ENCODE measurements around the gene PPP1R16B. TPM values are rescaled to one million over a fixed set of nuclear protein-coding genes. Genes with fewer than 3 reads are reported as not detected.

PPP1R16B gene
- polyA plus RNA-seq, 1 donor from 2014 or later: 1.9 TPM

DNA sequence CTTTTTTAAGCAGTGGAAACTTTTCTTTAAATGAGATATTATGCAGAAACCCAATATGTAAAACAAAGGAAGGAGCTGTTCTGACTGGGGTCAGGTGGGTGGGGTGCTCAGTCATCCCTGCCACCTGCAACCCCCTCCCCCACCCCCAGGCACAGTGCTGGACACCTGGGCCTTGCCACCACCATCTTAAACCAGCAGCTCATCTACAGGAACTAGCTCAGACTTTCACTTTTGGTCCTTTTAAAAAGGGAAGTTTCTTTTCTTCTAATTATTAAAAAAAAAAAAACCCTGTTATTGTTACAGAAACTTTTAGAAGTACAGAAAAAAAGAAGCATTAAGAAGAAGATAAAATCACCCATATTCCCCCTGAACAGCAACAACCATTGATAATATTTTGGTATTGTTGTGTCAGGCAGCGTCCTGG is 37.1 kb downstream of the PPP1R16B start:
- H3F3A ChIP-seq (ENCODE audit: insufficient read depth, low read length, poor library complexity, severe bottlenecking): no peaks in the 10 kb centered on the region
- no peaks in the 10 kb centered on the region for H4K20me1 ChIP-seq (ENCODE audit: insufficient read depth)
- H3K9me2 ChIP-seq (ENCODE audit: insufficient read depth, low read length): no peaks in the 10 kb centered on the region
- no peaks in the 10 kb centered on the region for H3K9me3 ChIP-seq (ENCODE audit: low read length)
- no peak overlapping the region for H3K9ac ChIP-seq (ENCODE audit: low read length)
- no peak overlapping the region for H3K4me3 ChIP-seq (ENCODE audit: low read length)
- H3K27ac ChIP-seq (ENCODE audit: low read length): no peak overlapping the region
- H2AFZ ChIP-seq (ENCODE audit: low read depth, low read length): no peak overlapping the region
- no peaks in the 10 kb centered on the region for H3K36me3 ChIP-seq (ENCODE audit: insufficient read depth, low read length)
- H3K79me2 ChIP-seq (replicated peaks; ENCODE audit: insufficient read depth, low read length): no peaks in the 10 kb centered on the region
- TF ChIP-seq EP300 (conservative IDR thresholded peaks at IDR 0.05; ENCODE audit: poor library complexity, severe bottlenecking) (no peak), MXI1 (conservative IDR thresholded peaks at IDR 0.05; ENCODE audit: poor library complexity, severe bottlenecking) (no peak)
- TF ChIP-seq, protein P1, sequence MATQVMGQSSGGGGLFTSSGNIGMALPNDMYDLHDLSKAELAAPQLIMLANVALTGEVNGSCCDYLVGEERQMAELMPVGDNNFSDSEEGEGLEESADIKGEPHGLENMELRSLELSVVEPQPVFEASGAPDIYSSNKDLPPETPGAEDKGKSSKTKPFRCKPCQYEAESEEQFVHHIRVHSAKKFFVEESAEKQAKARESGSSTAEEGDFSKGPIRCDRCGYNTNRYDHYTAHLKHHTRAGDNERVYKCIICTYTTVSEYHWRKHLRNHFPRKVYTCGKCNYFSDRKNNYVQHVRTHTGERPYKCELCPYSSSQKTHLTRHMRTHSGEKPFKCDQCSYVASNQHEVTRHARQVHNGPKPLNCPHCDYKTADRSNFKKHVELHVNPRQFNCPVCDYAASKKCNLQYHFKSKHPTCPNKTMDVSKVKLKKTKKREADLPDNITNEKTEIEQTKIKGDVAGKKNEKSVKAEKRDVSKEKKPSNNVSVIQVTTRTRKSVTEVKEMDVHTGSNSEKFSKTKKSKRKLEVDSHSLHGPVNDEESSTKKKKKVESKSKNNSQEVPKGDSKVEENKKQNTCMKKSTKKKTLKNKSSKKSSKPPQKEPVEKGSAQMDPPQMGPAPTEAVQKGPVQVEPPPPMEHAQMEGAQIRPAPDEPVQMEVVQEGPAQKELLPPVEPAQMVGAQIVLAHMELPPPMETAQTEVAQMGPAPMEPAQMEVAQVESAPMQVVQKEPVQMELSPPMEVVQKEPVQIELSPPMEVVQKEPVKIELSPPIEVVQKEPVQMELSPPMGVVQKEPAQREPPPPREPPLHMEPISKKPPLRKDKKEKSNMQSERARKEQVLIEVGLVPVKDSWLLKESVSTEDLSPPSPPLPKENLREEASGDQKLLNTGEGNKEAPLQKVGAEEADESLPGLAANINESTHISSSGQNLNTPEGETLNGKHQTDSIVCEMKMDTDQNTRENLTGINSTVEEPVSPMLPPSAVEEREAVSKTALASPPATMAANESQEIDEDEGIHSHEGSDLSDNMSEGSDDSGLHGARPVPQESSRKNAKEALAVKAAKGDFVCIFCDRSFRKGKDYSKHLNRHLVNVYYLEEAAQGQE (IDR thresholded peaks at IDR 0.05; ENCODE audit: borderline replicate concordance): no peak
- no peak overlapping the region for H3K4me2 ChIP-seq (ENCODE audit: low read length)
- H3K27me3 ChIP-seq (ENCODE audit: insufficient read depth, low read depth, low read length): no peaks in the 10 kb centered on the region

DNA sequence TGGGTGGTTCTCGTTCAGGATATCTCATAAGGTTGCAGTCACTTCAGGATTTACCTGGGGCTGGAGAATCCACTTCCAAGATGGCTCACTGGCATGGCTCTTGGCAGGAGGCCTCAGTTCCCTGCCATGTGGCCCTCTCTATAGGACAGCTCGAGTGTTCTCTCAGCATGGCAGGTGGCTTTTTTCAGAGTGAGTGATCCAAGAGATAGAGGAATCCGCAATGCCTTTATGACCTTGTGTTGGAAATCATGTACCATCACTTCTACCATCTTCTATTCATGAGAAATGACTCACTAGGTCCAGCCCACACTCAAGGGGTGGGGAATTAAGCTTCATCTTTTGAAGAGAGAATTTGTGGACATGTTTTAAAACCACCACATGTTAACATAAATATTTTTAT is 37.8 kb downstream of the PPP1R16B start:
- no peak overlapping the region for H3K27ac ChIP-seq (ENCODE audit: low read length)

More for the DNA sequence above, 37.8 kb downstream of the PPP1R16B start:
- Histone ChIP-seq H3K79me2 (replicated peaks; ENCODE audit: insufficient read depth, low read length) (no peaks in the 10 kb centered on the region), H4K20me1 (ENCODE audit: insufficient read depth) (no peaks in the 10 kb centered on the region), H2AFZ (ENCODE audit: low read depth, low read length) (no peak overlapping the region), H3K36me3 (ENCODE audit: insufficient read depth, low read length) (no peaks in the 10 kb centered on the region), H3F3A (ENCODE audit: insufficient read depth, low read length, poor library complexity, severe bottlenecking) (no peaks in the 10 kb centered on the region), H3K27me3 (ENCODE audit: insufficient read depth, low read depth, low read length) (no peaks in the 10 kb centered on the region), H3K9ac (ENCODE audit: low read length) (no peak overlapping the region), H3K9me2 (ENCODE audit: insufficient read depth, low read length) (no peaks in the 10 kb centered on the region), H3K4me2 (ENCODE audit: low read length) (no peak overlapping the region), H3K9me3 (ENCODE audit: low read length) (no peaks in the 10 kb centered on the region), H3K4me3 (ENCODE audit: low read length) (no peak overlapping the region)
- TF ChIP-seq POLR2AphosphoS5 (IDR thresholded peaks at IDR 0.05) (no peak), TAF1 (IDR thresholded peaks at IDR 0.05; ENCODE audit: low read depth) (no peak), CTCF (IDR thresholded peaks at IDR 0.05; ENCODE audit: poor library complexity, severe bottlenecking) (no peak), SMC3 (conservative IDR thresholded peaks at IDR 0.05; ENCODE audit: poor library complexity) (no peak), MXI1 (conservative IDR thresholded peaks at IDR 0.05; ENCODE audit: poor library complexity, severe bottlenecking) (no peak), RAD21 (conservative IDR thresholded peaks at IDR 0.05) (no peak), EZH2 (IDR thresholded peaks at IDR 0.05; ENCODE audit: borderline replicate concordance, insufficient read depth, low read length, poor library complexity, severe bottlenecking) (no peak), EP300 (conservative IDR thresholded peaks at IDR 0.05; ENCODE audit: poor library complexity, severe bottlenecking) (no peak)
- TF ChIP-seq, protein P1 (IDR thresholded peaks at IDR 0.05; ENCODE audit: borderline replicate concordance): no peak
